Stimulated activated naive CD4-positive, alpha-beta T cell (primary cell): ENCODE data around the gene SPDEF.

Source experiments
- DNase-seq, 6 experiments: peaks; one replicate each; lab custom pipeline; 2025; lab: John Stamatoyannopoulos, UW

The SPDEF gene

DNA sequence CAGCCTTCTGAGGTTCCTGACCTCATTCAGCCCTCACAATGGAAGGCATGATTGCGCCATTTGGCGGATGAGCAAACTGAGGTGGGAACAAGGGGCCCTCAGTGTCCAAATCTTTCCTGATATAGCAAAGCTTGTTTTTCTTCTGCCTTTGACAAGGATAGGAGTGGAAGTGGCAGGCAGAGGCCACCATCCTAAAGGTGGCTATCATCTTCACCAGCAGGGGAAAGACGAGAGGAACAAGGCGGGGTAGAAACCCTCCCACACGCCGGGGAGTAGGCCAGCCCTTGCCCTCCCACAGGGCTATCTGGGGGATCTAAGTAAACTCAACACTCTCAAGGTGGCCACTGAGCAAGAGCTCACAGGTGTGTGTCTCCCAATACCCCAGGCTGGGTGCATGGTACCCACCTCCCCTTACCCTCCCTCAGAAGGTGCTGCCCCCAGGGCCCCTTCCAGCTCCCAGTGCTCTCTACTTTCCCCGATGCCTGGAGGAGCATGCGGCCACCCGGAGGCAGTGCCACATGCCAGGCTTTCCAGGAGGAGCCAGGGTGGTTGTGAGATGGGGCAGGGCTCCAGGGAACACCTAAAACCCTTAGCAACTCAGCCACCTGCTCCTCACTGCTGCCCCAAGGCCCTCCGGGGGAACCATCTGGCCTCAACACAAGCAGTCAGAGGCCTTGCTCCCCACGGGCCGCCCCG is 11.2 kb downstream of the SPDEF start:
- DNase-seq = no peak

DNA sequence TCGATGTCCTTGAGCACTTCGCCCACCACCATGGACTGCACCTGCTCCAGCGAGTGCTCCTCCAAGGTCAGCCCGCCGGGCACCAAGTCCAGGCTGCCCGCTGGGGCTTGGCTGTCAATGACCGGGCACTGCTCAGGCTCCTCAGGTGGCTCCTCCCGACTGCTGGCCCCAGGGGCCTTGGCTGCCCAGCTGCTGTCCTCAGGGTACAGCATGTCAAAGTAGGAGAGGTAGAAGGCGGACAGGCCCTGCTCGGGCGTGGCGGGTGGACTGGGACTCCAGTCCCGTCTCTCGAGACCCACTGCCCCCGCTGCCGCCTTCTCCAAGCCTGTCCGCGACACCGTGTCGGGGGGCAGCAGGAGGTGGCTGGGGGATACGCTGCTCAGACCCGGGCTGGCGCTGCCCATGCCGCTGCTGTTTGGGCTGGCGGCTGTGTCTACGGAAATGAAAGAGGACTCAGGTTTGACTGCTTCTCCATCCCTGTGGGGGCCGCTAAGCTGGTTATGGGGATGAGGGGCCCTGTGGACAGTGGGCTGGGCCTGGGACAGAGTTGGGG is 12.0 kb downstream of the SPDEF start:
- DNase-seq = no peak

DNA sequence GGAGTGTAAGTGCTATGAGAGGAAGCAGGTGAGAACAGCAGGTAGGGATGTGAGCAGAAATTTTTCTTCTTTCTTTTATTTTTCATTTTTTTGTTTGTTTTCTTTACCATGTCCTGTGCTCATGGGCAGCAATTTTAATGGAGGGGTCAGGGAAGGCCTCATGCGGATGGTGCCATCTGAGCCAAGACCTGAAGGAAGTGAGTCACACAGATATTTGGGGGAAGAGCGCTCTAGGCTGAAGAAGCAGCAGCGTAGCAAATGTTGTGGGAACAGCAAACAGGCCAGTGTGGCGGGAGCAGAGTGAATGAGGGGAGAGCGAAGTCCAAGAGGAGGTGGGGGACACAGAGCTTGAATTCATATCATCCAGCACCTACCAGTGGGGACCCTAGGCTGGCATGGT is 12.7 kb downstream of the SPDEF start:
- DNase-seq = no peak

DNA sequence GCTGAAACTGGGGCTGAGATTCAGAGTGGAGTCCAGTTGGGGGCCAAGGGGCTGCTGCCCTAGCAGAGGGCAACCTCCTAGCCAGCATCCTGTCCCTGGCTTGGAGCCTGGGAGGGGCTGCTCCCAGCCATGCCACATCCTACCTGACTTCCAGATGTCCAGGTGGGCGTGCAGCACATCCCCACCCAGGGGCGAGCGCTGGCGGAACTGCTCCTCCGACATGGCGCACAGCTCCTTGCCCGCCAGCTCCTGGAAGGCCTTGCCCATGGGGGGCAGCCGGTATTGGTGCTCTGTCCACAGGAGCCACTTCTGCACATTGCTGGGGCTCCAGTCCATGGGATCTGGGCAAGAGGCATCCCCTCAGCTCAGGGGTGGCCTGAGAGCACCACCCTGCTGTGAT is 15.3 kb downstream of the SPDEF start:
- no peak for DNase-seq

DNA sequence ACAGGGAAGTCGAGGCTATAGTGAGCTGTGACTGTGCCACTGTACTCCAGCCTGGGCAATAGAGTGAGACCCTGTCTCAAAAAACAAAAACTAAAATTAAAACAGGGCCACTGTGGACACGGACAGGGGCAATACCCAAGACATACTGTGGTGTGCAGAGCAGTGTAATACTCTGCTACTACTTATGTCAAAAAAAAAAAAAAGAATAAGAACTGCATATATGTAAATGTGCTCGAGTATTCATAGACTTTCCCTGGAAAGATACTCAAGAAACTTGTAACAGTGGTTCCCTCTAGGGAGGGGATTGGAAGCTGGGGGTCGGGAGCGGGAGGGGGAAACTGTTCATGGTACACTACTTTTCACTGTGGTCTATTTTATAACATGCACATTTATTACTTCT is 15.9 kb downstream of the SPDEF start:
- DNase-seq = no peak

DNA sequence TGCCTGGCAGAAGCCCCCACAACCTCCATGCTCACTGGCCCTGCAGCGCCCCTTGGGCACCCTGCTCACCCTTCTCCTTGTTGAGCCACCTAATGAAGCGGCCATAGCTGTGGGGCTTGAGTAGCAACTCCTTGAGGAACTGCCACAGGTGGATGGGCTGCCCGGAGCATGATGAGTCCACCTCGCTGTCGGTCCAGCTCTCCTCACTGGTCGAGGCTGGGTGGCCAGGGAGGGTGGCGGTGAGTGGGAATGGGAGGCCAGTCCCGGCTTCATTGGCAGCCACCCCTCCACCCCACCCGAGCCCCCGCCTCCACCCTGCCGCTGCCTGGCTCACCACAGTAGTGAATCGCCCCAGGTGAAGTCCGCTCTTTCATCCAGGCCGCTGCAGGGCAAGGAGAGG is 16.9 kb downstream of the SPDEF start:
- DNase-seq = no peak

DNA sequence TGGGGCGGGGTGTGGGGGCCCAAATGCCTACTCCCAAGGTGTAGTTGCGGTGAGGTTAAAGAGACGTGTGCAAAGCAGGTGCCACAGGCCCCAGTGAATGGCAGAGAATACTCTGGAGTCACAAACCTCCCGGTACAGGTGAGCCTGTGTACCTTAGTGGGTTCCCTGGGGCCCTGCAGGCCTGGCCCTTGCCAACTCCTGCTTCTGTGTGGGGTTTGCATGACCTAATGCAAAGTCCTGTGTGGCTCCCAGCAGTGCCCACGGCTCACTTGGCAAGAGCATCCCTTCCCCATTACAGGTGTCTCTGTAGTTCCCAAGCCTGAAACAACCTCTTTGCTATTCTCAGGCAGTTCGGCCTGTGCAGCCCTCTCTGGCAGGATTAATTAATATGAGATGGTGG is 17.5 kb downstream of the SPDEF start:
- DNase-seq = no peak

DNA sequence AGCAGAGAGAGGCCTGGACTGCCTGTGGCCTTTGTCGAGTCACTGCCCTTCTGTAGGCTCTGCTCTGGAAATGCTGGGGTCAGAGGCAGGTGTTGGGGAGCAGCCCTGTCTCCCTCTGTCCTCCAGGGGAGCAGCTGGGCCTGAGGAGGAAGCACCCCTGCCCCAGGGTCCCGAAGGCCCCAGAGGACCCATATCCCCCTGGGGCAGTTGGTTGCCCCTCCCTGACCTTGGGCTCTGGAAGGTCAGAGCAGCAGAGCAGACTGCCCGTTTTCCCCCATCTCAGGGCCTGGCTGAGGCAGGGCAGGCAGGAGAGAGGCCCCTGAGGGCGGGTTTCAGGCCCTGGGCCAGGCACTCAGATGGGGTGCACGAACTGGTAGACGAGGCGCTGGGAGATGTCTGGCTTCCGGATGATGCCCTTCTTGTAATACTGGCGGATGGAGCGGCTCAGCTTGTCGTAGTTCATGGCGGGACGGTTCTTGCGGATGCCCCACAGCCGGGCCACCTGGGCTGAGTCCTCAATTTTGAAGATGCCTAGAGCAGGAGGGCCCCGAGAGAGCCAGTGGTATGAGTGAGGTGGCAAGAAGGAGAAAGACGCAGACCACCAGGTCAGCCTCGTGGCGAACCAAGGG is 18.1 kb downstream of the SPDEF start:
- DNase-seq = no peak

DNA sequence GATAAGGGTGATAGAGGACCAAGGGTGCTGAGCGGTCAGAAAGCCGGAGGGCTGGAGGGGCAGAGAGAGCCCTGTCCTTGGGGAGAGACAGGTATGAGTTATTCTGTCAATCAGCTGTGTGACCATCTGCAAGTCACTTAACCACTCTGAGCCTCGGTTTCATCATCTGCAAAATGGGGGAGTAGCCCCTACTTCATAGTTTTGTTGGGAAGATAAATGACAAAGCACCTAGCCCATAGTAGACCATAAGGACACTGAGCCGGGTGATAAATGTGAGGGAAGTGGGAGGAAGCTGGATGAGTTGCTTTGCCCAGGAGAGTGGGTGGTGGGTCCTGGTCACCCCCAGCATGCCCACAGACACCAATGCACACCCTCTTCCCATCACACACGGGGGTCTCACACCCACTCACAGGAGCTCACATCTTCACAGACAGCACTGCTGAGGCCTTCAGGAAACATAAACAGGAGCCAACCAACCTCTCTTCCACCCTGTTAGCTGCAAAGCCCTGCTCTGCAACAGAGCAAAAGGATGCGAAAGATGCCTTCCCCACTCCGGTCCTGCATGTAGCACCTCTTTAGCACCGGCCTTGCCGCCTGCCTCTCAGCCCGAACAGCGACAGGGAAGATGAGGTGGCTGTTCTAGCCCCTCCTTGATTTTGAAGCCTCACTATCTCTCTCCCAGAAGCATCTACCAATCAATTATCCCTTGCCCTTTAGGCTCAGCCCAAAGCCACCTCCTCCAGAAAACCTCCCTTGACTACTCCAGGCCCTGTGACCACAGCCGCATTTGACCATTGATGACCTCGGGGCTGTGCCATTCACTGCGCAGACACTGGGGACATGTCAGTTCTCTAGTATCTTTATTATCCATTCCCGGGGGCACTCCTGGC is 18.9 kb downstream of the SPDEF start:
- no peak for DNase-seq

DNA sequence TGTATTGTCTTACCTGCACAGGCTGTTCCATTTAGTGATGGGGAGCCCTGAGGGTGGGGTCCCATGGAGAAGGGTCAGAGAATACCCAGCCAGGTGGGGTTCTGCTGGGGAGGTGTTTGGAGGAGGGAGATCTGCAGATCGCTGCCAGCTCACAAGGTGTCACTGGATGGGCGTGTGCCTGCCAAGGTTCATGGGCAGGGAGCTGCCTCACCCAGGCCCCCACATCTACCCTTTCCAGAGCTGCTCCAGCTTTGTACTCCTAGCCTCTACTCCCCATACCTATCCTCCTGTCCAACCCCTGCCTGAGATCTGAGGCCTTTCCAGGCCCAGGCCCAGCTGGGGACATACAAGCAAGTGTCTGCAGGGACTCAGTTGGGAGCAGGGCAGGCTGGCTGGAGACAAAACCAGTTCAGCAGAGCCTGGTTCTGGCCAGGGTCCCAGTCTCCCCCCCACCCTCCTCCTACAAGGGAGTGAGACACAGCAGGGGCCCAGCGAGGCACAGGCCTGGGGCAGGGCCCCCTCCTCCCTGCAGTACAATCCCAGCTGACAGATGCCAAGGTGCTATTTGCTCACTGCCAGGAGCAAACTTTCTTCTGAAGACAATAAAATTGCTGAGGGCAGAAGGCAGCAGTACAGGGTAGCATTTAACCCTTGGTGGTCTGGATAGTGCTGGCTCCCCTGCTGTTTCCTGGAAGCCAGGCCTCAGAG is 19.7 kb downstream of the SPDEF start:
- DNase-seq = no peak

DNA sequence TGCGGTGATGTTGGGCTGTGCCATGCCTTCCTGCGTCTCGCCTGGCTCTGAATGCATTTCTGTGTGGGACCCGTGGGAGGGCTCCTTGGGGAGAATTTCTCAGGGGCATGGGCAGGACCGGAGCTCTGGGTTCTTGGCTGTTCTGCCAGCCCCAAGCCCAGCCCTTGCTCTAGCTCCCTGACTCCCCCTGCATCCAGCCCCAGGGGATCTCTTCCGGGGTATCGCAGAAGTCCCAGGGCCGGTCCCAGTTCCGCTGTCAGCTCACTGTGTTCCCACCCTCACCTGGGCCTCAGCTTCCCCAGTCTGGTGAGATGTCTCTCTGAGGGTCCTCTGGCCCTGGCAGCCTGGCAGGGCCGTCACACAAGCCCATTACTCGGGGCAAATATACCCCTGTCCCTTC is 20.5 kb downstream of the SPDEF start:
- DNase-seq = no peak

DNA sequence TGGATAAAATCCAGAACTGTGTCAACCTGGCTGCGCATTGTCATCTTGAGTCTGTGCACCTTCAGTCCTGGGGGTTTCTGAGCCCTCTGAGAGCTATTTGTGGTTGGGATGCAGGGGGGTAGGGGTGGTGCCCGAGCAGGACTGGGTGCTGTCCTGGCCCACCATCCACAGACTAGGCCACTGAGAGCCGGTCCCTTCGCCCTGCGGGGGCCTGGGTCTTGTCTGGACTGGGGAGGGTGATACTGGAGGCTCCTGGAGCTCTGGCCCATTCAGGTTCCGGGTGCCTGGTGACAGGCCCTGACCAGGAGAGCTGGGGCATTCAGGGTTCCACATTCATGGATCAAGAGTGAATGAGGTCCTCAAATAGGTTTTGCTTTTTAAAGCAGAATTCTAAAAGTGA is 20.9 kb downstream of the SPDEF start:
- no peak for DNase-seq

DNA sequence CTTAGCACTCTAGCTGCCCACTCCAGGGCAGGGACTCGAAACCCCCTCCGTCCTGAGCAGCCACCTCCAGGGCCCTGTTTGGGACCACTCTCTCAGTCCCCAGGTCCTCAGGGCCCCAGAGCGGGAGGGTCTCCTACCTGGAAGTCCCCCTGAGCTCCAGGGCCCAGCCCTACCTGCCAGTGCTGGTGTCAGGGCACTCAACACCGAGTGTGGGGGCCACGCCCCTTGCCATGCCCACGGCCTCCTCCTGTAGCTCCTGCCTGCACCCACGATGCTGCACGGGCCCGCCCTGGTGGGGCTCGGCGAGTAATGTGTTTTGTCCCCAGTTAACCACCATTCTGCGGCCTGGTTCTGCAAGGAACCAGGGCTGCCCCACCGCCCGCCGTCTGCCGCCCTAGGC is 21.5 kb downstream of the SPDEF start:
- no peak for DNase-seq

DNA sequence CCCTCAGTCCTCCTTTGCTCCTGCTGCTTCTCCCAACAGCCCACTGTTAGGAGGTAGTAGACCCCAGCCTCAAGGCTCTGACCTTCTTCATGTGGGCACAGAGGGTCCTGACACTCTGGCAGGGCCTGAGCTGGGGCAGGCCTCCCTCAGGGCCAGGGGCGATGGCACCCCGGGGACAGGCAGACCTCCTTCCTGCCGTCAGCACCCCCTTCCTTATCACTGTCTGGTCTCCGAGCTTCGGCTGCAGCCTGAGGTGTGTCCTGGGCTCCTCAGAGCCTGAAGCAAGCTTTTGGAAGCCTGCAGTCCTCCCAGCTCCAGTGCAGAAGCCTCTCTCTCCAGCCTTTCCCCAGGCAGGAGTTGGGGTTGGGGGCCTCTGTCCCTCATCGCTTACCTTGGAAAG is 22.0 kb downstream of the SPDEF start:
- no peak for DNase-seq

DNA sequence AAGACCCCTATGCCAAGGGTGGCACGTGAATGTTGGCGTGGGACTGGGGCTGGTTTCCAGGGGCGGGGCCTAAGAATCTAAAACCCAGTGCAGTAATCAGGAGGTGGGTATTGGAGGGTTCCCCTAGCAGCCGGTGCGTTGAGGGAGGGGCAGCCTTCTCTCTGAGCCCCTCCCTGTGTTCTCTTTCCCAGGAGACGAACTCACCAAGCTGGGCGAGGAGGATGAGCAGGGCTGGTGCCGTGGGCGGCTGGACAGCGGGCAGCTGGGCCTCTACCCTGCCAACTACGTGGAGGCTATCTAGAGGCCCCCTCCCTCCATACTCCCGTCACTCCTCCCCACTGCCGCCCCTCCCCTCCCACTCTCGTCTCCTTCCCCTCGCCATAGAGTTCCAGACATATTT is 23.9 kb downstream of the SPDEF start:
- no peak for DNase-seq

DNA sequence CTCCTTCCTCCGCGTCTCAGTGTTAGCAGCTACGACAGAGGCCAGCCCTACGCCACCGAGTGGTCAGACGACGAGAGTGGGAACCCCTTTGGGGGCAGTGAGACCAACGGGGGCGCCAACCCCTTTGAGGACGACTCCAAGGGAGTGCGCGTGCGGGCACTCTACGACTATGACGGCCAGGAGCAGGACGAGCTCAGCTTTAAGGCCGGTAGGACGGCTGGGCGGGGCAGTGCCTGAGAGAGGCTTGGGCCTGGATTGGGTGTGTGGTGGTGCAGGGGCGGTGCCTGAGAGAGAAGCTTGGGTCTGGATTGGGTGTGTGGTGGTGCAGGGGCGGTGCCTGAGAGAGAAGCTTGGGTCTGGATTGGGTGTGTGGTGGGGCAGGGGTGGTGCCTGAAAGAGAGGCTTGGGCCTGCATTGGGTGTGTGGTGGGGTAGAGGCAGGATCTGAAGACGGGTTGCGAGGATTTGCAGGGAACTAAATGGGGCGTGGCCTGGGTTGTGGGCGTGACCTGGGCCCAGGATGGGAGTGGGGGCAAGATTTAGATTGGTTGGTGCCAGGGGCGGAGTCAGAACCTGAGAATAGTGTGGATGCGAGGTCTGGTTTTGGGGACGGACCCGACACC is 24.4 kb downstream of the SPDEF start:
- DNase-seq = peak in 3 of 6 experiments; percentile 10 to 20 (median 17)

DNA sequence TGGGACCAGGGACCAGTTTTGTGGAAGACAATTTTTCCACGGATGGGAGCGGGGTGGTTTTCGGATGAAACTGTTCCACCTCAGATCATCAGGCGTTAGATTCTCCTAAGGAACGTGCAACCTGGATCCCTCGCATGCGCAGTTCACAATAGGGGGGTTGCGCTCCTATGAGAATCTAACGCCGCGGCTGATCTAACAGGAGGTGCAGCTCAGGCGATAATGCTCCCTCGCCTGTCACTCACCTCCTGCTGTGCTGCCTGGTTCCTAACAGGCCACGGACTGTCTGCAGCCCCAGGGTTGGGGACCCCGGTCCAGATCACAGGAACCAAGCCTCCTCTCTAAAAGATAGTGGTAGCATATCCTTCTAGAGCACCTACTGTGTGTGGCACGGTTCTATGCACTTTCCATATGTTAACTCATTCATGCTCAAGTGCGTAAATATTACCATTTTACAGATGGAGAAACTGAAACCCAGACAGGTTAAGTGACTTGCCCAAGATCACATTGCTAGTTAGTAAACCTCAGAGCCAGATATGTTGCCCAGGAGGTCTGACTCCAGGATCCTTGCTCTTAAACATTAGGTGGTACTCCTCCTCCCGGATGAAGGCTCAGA is 25.3 kb downstream of the SPDEF start:
- no peak for DNase-seq

DNA sequence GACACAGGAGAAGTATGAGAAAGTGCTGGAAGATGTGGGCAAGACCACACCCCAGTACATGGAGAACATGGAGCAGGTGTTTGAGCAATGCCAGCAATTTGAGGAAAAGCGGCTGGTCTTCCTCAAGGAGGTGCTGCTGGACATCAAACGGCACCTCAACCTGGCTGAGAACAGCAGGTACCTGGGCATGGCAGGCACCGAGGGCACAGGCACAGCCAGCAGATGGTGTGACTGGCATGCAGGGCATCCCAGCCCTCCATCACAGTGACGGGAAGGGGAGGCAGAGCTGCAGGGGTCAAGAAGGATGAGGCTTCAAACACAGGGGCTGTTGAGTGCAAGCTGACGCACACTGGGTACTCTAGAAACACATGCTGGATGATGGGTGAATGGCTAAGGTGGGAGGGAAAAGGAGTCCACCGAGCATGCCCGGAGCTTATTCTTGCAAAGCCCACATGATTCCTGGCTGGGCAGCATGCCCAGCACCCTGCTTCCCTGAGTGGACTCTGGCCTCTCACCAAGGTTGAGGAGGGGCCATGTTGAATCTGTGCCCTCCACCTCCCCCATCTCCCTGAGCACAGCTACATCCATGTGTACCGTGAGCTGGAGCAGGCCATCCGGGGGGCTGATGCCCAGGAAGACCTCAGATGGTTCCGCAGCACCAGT is 26.3 kb downstream of the SPDEF start:
- no peak for DNase-seq

DNA sequence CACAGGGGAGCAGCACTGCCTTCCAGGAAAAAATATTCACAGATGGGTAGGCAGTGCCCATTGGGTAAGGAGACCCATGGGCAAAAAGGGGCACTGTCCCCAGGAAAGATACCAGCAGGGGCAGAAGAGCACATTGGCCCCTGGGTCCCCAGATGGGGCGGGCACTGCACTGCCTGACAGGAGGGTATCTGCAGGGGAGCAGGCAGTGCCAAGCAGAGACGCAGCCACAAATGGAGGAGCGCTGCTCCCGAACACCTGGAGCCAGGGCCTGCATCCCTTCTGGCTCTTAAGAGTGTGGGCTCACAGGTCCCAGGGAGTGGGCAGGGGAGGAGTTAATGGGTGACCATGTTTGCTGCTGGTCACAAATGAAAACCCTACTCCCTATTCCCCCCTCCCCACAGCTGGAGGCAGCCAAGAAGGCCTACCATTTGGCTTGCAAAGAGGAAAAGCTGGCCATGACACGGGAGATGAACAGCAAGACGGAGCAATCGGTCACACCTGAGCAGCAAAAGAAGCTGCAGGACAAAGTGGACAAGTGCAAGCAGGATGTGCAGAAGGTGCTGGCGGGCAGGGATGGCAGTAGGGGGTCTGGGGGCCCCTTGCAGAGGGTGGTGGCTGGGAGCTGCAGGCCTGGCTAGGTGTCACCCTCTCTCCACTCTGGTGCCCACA is 27.0 kb downstream of the SPDEF start:
- no peak for DNase-seq
